Pancreas (tissue), 10 donors: ENCODE measurements around the gene MPRIP. TPM values are rescaled to one million over a fixed set of nuclear protein-coding genes. Genes with fewer than 3 reads are reported as not detected.

Experiments
- ATAC-seq, 4 donors: fragments of 200-7000 bp; cut with Tn5 transposase; one replicate each; pipeline versions ENCODE4 v1.8.0 to v1.9.1; 2020; ENCODE audit warnings: mild to moderate bottlenecking in 4 of 4, moderate library complexity in 4 of 4
- DNase-seq, 6 donors: peaks; one replicate each; pipeline ENCODE4 v3.0.0-alpha.2; 2020
- FAIRE-seq: peaks from 2 replicates; lab custom pipeline; 2012; peaks lifted over from hg19 to GRCh38; lab: Jason Lieb, UNC
- H3K27ac ChIP-seq, 4 donors: fragments of 200-600 bp; sonication (generic); 1 replicate in 3 of 4; 2 replicates in 1 of 4; pipeline versions ENCODE4 v1.5.0 to v1.8.0; 2020
- H3K27me3 ChIP-seq, 4 donors: fragments of 200-600 bp; one replicate each; pipeline ENCODE4 v1.8.0; 2021
- H3K36me3 ChIP-seq, 3 donors: fragments of 200-600 bp; sonication (generic) in 1 of 3; one replicate each; pipeline versions ENCODE4 v1.5.0 to v1.8.0; 2020 to 2021
- H3K4me1 ChIP-seq, 3 donors: fragments of 200-600 bp; one replicate each; pipeline ENCODE4 v1.8.0; 2021
- H3K4me3 ChIP-seq, 4 donors: fragments of 200-600 bp; sonication (generic) in 2 of 4; one replicate each; pipeline versions ENCODE4 v1.5.0 to v1.8.0; 2020 to 2021
- H3K9me3 ChIP-seq, 4 donors: fragments of 200-600 bp; one replicate each; pipeline ENCODE4 v1.8.0; 2021
- WGBS, 2 donors: extraction: QIAGEN DNeasy Blood & Tissue Kit; methylation state at CpG; one replicate each; pipeline ENCODE4 v1.1.7; 2013; 5-methylcytosine and 5-hydroxymethylcytosine counted together
- intact Hi-C, 3 donors: fragments of 100-400 bp; cut with DNase I; formaldehyde crosslinking; loops; one replicate each; pipeline versions ENCODE4 v1.11.1 to v1.14.2; 2022
- polyA plus RNA-seq, 2 donors: library from polyadenylated mRNA; stranded (reverse); fragments of 200-250 nt; gene quantifications; one replicate each; pipeline ENCODE4 v1.2.3, GENCODE V29; 2013
- total RNA-seq, 6 donors: library from RNA; stranded (reverse); fragmentation: NEBNext Ultra II Directional in 4 of 6; extraction: Animal tissue kit (Norgen Biotek cat#: 25700) in 4 of 6; gene quantifications; one replicate each; pipeline versions ENCODE4 v1.2.1 to v1.2.4, GENCODE V29; 2021 to 2023
- TF ChIP-seq, protein P1 (sequence below), 4 donors: fragments of 200-600 bp; sonication (generic) in 3 of 4; IDR thresholded peaks; one replicate each; pipeline versions ENCODE4 v1.5.0 to v1.8.0; 2021; ENCODE audit warnings: antibody characterized with exemption in 4 of 4
- donor health status: healthy with polysubstance abuse.
- donor health status: DM: no; HTN: no; CAD: no; lungs with moderate emphysema.
- donor health status: DM: no; HTN: no; CAD: no.
- donor health status: control.
- donor health status: control.
- donor health status: Bipolar disorder and iron deficiency.
- donor health status: DM: yes; HTN: yes; CAD: no.
- donor health status: DM: no; HTN: no; CAD: no.
- donor health status: DM: no; HTN: no; CAD: no.
- donor health status: DM: yes; HTN: yes; CAD: no.

MPRIP gene
- total and polyA plus RNA-seq, 8 donors = 91.8 to 242 (median 107) TPM

DNA sequence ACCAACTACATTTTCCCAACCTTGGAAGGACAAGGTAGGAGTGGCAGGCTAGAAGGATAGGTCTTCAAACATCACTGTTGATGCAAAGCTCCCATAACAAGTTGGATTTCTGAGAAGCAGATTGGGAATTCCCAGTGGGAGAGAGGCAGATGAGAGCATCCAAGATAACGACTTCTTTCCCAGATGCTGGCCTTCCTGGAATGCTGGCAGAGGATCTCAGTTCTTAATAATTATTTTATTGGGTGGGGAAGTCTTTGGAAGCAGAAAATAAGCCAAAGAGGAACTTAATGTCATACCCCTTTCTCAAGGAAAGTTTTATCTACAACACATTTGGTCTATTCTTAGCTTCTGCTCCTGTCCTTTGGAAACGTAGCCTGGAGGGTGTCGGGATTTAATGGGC is 64.5 kb downstream of the MPRIP start:
- DNase-seq (no peak), ATAC-seq (no peak), FAIRE-seq (no peak)
- Histone ChIP-seq H3K4me1 (peaks cover 21 to 36% (median 25%) of the 10 kb centered on the region in 3 donors), H3K36me3 (no peaks in the 10 kb centered on the region), H3K9me3 (no peaks in the 10 kb centered on the region), H3K4me3 (no peak overlapping the region), H3K27me3 (no peaks in the 10 kb centered on the region), H3K27ac (peak overlapping the region in 2 of 4 donors; percentile 6 to 15)
- WGBS, 2 donors = 65 to 69% methylated on average over 3 of the region's 3 CpGs
- TF ChIP-seq, protein P1, sequence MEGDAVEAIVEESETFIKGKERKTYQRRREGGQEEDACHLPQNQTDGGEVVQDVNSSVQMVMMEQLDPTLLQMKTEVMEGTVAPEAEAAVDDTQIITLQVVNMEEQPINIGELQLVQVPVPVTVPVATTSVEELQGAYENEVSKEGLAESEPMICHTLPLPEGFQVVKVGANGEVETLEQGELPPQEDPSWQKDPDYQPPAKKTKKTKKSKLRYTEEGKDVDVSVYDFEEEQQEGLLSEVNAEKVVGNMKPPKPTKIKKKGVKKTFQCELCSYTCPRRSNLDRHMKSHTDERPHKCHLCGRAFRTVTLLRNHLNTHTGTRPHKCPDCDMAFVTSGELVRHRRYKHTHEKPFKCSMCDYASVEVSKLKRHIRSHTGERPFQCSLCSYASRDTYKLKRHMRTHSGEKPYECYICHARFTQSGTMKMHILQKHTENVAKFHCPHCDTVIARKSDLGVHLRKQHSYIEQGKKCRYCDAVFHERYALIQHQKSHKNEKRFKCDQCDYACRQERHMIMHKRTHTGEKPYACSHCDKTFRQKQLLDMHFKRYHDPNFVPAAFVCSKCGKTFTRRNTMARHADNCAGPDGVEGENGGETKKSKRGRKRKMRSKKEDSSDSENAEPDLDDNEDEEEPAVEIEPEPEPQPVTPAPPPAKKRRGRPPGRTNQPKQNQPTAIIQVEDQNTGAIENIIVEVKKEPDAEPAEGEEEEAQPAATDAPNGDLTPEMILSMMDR (IDR thresholded peaks at IDR 0.05) = no peak
- intact Hi-C loops = no loop called here

DNA sequence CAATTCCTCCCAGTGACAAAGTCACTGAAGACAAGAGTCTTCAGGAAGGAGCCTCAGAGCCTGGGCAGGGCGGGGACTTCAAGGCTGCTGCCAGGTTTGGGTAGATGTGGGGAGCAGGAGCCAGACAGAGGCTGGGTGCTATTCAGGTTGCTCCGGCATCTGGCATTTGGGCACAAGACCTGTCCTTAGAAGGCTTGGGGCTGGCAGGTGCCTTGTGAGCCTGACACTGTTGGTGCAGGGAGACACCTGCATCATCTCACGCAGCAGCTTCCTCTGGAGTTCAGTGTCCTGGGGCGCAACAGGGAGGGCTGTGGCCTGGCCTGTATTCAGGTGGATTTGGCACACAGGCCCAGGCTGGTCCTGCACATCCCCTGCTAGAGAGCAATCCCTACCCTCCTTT is 65.0 kb downstream of the MPRIP start:
- TF ChIP-seq, protein P1 (IDR thresholded peaks at IDR 0.05) = no peak
- no peaks in the 10 kb centered on the region for H3K27me3 ChIP-seq
- FAIRE-seq (no peak), ATAC-seq (no peak), DNase-seq (no peak)
- no peaks in the 10 kb centered on the region for H3K9me3 ChIP-seq
- intact Hi-C loops = no loop called here
- WGBS, 2 donors = 89 to 93% methylated on average over 4 of the region's 4 CpGs
- H3K27ac ChIP-seq = peak overlapping the region in 2 of 4 donors; percentile 6 to 15
- no peak overlapping the region for H3K4me3 ChIP-seq
- no peaks in the 10 kb centered on the region for H3K36me3 ChIP-seq
- H3K4me1 ChIP-seq = peaks cover 21 to 36% (median 25%) of the 10 kb centered on the region in 3 donors

DNA sequence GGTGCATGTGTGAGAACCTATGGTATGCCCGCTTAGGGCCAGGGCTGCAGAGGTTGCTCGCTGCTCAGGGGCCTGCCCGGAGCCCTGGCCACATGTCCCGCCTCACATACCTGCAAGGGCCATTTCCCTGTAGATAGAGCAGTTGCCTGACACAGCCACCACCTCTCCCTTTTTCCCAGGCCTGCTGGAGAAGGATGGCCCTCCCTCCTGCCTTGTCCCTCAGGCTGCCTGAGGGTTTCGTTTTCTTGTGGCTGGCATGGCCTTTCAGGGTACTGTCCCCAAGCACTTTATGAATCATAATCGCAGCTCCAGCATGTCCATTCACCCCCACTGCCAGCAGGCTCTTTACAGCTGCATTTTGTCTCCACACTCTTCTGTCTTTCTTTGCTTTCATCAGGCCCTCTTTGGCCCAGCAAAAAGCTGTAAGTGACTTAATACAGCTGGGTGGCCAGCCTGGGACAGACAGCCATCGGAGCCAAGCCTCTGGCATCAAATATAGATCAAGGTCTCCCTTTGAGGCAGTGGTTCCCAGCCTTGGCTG is 65.7 kb downstream of the MPRIP start:
- DNase-seq = no peak
- Histone ChIP-seq H3K27ac (peak overlapping the region; percentile 16 to 55 (median 36)), H3K9me3 (no peaks in the 10 kb centered on the region), H3K4me3 (no peak overlapping the region), H3K27me3 (no peaks in the 10 kb centered on the region), H3K36me3 (no peaks in the 10 kb centered on the region), H3K4me1 (peaks cover 21 to 36% (median 25%) of the 10 kb centered on the region in 3 donors)
- intact Hi-C loops = no loop called here
- ATAC-seq = peak; percentile 27 to 49 (median 32)
- no peak for FAIRE-seq
- TF ChIP-seq, protein P1 (IDR thresholded peaks at IDR 0.05) = no peak
- WGBS, 2 donors = 47 to 49% methylated on average over 7 of the region's 7 CpGs

DNA sequence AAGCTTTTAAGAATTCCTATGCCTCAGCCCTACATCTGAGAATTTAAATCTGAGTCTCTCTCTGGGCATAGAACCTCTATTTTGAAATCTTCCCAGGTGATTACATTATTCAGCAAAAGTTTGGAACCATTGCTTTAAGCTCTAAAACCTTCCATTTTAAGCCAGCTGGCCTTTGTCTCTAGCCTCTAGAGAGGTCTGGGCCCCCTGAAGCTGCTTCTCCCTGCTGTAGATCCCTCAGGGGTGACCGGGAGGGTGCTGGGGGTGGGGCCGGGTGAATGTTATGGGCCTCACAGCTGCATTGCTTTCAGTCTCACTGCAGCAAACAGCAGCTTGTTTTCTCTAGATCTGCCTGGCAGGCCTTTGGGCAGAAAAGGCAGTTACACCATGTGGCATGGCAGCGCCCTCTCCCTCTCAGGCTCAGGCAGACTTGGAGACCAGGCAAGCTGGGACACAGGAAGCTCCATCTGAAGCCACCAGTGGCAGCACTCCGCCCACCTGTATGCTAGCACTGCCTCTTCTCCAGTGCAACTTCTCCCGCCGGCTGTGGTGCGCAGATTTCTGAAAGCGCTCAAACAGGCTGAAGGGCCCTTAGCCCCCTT is 66.3 kb downstream of the MPRIP start:
- ATAC-seq (peak; percentile 39 to 65 (median 58)), FAIRE-seq (no peak)
- peaks cover 21 to 36% (median 25%) of the 10 kb centered on the region in 3 donors for H3K4me1 ChIP-seq

More for the DNA sequence above, 66.3 kb downstream of the MPRIP start:
- intact Hi-C loops = no loop called here
- Histone ChIP-seq H3K27me3 (no peaks in the 10 kb centered on the region), H3K36me3 (no peaks in the 10 kb centered on the region), H3K27ac (peak overlapping the region; percentile 16 to 55 (median 36)), H3K9me3 (no peaks in the 10 kb centered on the region), H3K4me3 (no peak overlapping the region)
- 57 to 62% methylated on average over 8 of the region's 8 CpGs for WGBS, 2 donors
- peak in 3 of 6 donors; percentile 37 to 55 (median 41) for DNase-seq
- TF ChIP-seq, protein P1 (IDR thresholded peaks at IDR 0.05) = no peak
